Endodermal cell (in vitro differentiated cells): ENCODE results near the gene SPPL3. TPM values are rescaled to one million over a fixed set of nuclear protein-coding genes. Genes with fewer than 3 reads are reported as not detected.

Source experiments
- DNase-seq: peaks from one replicate; pipeline ENCODE4 v3.0.0-alpha.2; 2017
- H3K27ac ChIP-seq: 2 replicates; pipeline ENCODE4 v1.5.1; 2013; ENCODE audit warnings: mild to moderate bottlenecking, low read depth, low read length, moderate library complexity
- H3K27me3 ChIP-seq: 2 replicates; pipeline ENCODE4 v1.6.1; 2013; ENCODE audit warnings: mild to moderate bottlenecking, low read length, moderate library complexity; ENCODE audit not compliant: insufficient read depth, control insufficient read depth, poor library complexity, severe bottlenecking
- H3K36me3 ChIP-seq: 2 replicates; pipeline ENCODE4 v1.7.0; 2013; ENCODE audit warnings: mild to moderate bottlenecking, low read length, moderate library complexity; ENCODE audit not compliant: control insufficient read depth, insufficient read depth
- H3K4me1 ChIP-seq: one replicate; pipeline ENCODE4 v1.7.0; 2013; ENCODE audit warnings: low read length; ENCODE audit not compliant: control insufficient read depth, insufficient read depth
- H3K4me3 ChIP-seq: 2 replicates; pipeline ENCODE4 v1.5.1; 2013; ENCODE audit warnings: mild to moderate bottlenecking, low read length, moderate library complexity
- H3K9ac ChIP-seq: 2 replicates; pipeline ENCODE4 v1.6.1; 2013; ENCODE audit warnings: mild to moderate bottlenecking, low read length, moderate library complexity; ENCODE audit not compliant: poor library complexity, severe bottlenecking; ENCODE audit errors: extremely low read depth
- H3K9me3 ChIP-seq: 2 replicates; pipeline ENCODE4 v1.6.1; 2013; ENCODE audit warnings: mild to moderate bottlenecking, low read length, moderate library complexity; ENCODE audit not compliant: control insufficient read depth
- H3K27ac Mint-ChIP-seq: 2 replicates; pipeline ENCODE4 v1.8.0; 2020; ENCODE audit warnings: mixed read lengths
- H3K27me3 Mint-ChIP-seq: 2 replicates; pipeline ENCODE4 v1.8.0; 2021; ENCODE audit warnings: mild to moderate bottlenecking, mixed read lengths; ENCODE audit not compliant: insufficient read depth
- H3K36me3 Mint-ChIP-seq: 2 replicates; pipeline ENCODE4 v1.8.0; 2020; ENCODE audit warnings: low read depth, mixed read lengths
- H3K4me1 Mint-ChIP-seq: 2 replicates; pipeline ENCODE4 v1.8.0; 2020; ENCODE audit warnings: mixed read lengths
- H3K4me3 Mint-ChIP-seq: 2 replicates; pipeline ENCODE4 v1.8.0; 2020; ENCODE audit warnings: mild to moderate bottlenecking, moderate library complexity, mixed read lengths
- H3K9me3 Mint-ChIP-seq: 2 replicates; pipeline ENCODE4 v1.8.0; 2020; ENCODE audit warnings: mild to moderate bottlenecking, mixed read lengths
- CTCF ChIP-seq: fragments of 200-600 bp; sonication (generic); conservative IDR thresholded peaks from 2 replicates; pipeline ENCODE4 v1.5.0; 2021; ENCODE audit warnings: antibody characterized with exemption, mild to moderate bottlenecking
- WGBS, 2 experiments: methylation state at CpG; one replicate each; pipeline versions ENCODE4 v1.1.5 to v1.1.7; 2013; ENCODE audit warnings: missing lambda C conversion rate in 2 of 2, mixed read lengths in 1 of 2; ENCODE audit not compliant: insufficient coverage in 1 of 2, insufficient read length in 1 of 2; 5-methylcytosine and 5-hydroxymethylcytosine counted together
- total RNA-seq, 2 donors: library from RNA; stranded (reverse); fragmentation: NEBNext Ultra II Directional in 1 of 2; extraction: Animal tissue kit (Norgen Biotek cat#: 25700) in 1 of 2; gene quantifications; 2 replicates in 1 of 2; 3 replicates in 1 of 2; pipeline ENCODE4 v1.2.1, GENCODE V29; 2021

Gene SPPL3
- total RNA-seq, 2 donors from 2014 or later = 41.1 to 46.8 TPM

GRCh38 chr12:120870415-120870814 lies 33.7 kb downstream of the SPPL3 start:
- no peaks in the 10 kb centered on the region for H3K27me3 ChIP-seq
- H3K36me3 ChIP-seq = no peaks in the 10 kb centered on the region
- peaks cover 15% of the 10 kb centered on the region for H3K4me1 Mint-ChIP-seq
- peaks cover 11% of the 10 kb centered on the region for H3K36me3 Mint-ChIP-seq
- WGBS, 2 experiments = 100% methylated on average over 1 of the region's 1 CpG
- no peak overlapping the region for H3K27ac ChIP-seq
- peaks cover 3% of the 10 kb centered on the region for H3K27me3 Mint-ChIP-seq
- no peaks in the 10 kb centered on the region for H3K9me3 ChIP-seq
- peaks cover 7% of the 10 kb centered on the region for H3K4me1 ChIP-seq
- no peak overlapping the region for H3K27ac Mint-ChIP-seq
- H3K4me3 Mint-ChIP-seq = no peak overlapping the region
- H3K9me3 Mint-ChIP-seq = no peaks in the 10 kb centered on the region
- no peak overlapping the region for H3K4me3 ChIP-seq
- no peak for TF ChIP-seq CTCF
- no peak overlapping the region for H3K9ac ChIP-seq
- no peak for DNase-seq

GRCh38 chr12:120869376-120869775 lies 34.8 kb downstream of the SPPL3 start:
- no peak overlapping the region for H3K27ac ChIP-seq
- Mint-ChIP-seq H3K27me3 (peaks cover 3% of the 10 kb centered on the region), H3K4me1 (peaks cover 15% of the 10 kb centered on the region), H3K4me3 (no peak overlapping the region), H3K9me3 (no peaks in the 10 kb centered on the region), H3K36me3 (peaks cover 11% of the 10 kb centered on the region), H3K27ac (no peak overlapping the region)
- H3K4me3 ChIP-seq = no peak overlapping the region
- no peaks in the 10 kb centered on the region for H3K27me3 ChIP-seq
- no peaks in the 10 kb centered on the region for H3K9me3 ChIP-seq
- no peaks in the 10 kb centered on the region for H3K36me3 ChIP-seq
- TF ChIP-seq CTCF = no peak
- H3K4me1 ChIP-seq = peaks cover 7% of the 10 kb centered on the region
- DNase-seq = no peak
- H3K9ac ChIP-seq = no peak overlapping the region
- 90 to 91% methylated on average over 2 to 4 of the region's 4 CpGs for WGBS, 2 experiments

- no peak overlapping the region for H3K4me3 Mint-ChIP-seq
- H3K36me3 Mint-ChIP-seq = peaks cover 11% of the 10 kb centered on the region
- H3K27ac Mint-ChIP-seq = no peak overlapping the region
- Histone ChIP-seq H3K4me3 (no peak overlapping the region), H3K27ac (no peak overlapping the region), H3K4me1 (no peaks in the 10 kb centered on the region), H3K9me3 (no peaks in the 10 kb centered on the region), H3K9ac (no peak overlapping the region), H3K27me3 (no peaks in the 10 kb centered on the region), H3K36me3 (no peaks in the 10 kb centered on the region)
- H3K27me3 Mint-ChIP-seq = no peaks in the 10 kb centered on the region
- TF ChIP-seq CTCF = no peak
- no peaks in the 10 kb centered on the region for H3K9me3 Mint-ChIP-seq
- 90 to 100% methylated on average over 1 to 2 of the region's 4 CpGs for WGBS, 2 experiments
- no peak for DNase-seq
- H3K4me1 Mint-ChIP-seq = no peaks in the 10 kb centered on the region
Measured at GRCh38 chr12:120866108-120866507, 38.0 kb downstream of the SPPL3 start.
